Glomerular endothelial cell (primary cell): ENCODE data around the gene DOK5. TPM values are rescaled to one million over a fixed set of nuclear protein-coding genes. Genes with fewer than 3 reads are reported as not detected.

Experiments
- DNase-seq: peaks from one replicate; pipeline ENCODE4 v3.0.0-alpha.2; 2011; ENCODE audit warnings: low read depth, low spot score; ENCODE audit errors: extremely low read depth
- total RNA-seq: library from RNA; depleted of rRNA; stranded (reverse); fragments of >200 nt; gene quantifications from 2 replicates; pipeline ENCODE4 v1.2.3, GENCODE V29; 2015

Gene DOK5
- total RNA-seq, 1 donor from 2014 or later: 1.5 TPM

GRCh38 chr20:54510541-54511129 lies 35.2 kb downstream of the DOK5 start:
- DNase-seq: no peak

GRCh38 chr20:54512694-54513093 lies 37.3 kb downstream of the DOK5 start:
- DNase-seq: no peak

DNA sequence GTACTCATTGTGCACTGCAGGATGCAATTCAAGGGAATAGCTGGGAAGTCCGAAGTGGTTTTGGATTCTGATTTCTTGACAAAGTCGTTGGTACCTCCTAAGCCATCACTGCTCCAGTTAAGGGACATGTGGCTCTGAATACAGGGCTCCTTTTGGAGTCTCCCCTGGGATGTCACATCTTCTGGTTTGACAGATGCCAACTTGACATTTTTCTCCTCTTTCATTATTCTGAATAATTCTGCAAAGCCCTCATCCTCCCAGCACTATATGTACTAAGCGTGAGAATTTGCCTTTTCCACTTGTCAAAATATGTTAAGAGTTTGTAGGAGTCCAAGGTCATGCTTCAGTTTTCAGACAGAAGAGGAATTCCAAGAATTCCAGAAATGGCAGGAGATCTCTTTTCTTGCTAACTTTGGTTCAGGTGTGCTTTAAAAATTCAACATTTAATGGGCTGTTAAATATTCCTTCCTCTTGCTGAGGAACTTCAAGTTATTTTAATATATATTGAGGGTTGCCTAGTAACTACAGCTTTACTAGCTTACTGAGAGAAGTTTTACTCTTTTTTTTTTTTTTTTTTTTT lies 38.7 kb downstream of the DOK5 start:
- DNase-seq: no peak

DNA sequence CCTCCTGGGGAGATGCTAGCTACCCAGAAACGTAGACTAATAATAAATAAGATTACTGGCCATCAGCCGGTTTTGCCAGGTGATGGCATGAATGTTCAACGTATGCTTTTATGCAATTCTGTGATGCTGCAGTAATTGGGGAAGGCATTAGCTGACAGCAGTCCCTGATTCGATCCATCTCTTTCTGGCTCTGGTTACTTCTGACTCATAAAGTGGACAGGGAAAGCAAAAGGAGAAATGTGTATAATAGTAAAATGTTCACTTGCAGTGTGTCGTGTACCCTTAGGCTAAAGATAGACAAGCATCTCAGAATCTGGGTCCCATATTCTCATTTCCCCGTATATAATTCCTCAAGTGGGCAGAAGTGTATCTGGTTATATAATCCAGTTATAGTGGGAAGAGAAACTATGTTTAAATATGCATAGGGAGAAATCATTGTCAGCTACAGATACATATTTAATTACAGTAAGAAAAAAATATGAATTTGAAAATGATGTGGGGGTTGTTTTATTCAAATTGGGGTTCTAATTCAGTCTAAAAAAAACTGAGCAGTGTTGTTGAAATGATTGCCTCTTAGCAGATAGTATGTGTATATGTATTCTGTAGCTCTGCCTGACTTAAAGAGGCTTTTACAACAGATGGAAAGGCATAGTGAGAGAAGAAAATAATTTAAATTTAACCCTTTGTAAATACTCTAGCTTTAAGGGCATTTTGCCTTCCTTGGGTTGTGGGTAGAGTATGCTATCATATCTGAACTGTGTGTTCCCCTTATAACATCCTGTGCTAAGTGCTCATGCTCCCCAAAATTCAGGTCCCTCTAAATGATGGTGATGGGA lies 40.6 kb downstream of the DOK5 start:
- DNase-seq: no peak

GRCh38 chr20:54517241-54517975 lies 42.0 kb downstream of the DOK5 start:
- DNase-seq: no peak

DNA sequence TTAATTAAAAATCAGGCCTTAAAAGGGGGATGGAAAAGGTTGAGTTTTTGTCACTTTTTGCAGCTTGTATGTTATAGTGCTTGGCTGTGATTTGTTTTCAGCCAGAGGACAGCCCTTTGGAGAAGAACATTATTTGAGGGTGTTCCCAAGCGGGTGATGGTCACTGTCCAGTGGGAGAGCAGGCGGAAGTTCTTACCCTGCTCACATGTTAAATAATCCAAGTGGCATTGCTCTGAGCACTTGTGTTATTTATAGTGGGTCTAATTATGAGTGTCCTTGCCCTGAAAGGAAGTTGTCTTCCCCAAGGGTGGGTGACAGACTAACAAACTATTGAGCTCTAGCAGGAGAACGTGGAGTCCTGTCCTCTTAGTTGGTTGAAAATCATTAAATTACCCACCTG lies 49.5 kb downstream of the DOK5 start:
- DNase-seq: no peak

GRCh38 chr20:54525916-54526590 lies 50.7 kb downstream of the DOK5 start:
- DNase-seq: no peak

DNA sequence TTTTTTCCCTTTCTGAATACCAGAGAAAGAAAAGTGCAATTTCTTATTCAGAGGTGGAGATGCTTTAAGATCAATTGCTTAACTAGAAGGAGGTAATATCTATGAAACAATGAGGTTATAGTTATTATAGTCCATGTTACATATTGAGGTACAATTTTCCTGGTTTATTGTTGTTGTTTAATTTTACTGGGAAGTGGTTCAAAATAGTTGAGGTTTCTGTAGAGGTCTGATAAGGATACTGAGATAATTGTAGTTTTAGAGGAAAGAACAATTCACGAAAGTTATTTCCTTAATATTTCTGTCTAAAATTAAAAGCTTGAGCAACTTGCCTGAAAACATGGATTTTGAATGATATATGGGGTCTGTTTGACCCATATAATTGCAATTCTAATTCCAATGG lies 51.4 kb downstream of the DOK5 start:
- DNase-seq: no peak

GRCh38 chr20:54532573-54532972 lies 57.2 kb downstream of the DOK5 start:
- no peak for DNase-seq

GRCh38 chr20:54534101-54534500 lies 58.7 kb downstream of the DOK5 start:
- no peak for DNase-seq

DNA sequence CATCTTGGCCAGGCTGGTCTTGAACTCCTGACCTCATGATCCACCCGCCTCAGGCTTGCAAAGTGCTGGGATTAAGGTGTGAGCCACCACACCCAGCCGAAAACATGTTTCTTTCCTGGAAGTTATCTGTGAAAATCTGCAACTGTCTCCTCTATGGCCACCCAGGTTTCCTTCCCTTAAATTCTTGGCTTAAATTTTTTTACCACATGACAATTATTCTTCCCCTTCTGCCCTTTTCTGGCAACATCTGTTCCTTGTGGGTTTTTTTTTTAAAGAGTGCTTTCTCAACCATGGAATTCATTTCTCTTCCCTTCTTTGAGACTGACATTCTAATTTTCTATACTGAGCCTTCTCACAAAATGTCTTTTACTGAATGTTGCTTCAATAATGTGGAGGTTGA lies 59.6 kb downstream of the DOK5 start:
- no peak for DNase-seq

DNA sequence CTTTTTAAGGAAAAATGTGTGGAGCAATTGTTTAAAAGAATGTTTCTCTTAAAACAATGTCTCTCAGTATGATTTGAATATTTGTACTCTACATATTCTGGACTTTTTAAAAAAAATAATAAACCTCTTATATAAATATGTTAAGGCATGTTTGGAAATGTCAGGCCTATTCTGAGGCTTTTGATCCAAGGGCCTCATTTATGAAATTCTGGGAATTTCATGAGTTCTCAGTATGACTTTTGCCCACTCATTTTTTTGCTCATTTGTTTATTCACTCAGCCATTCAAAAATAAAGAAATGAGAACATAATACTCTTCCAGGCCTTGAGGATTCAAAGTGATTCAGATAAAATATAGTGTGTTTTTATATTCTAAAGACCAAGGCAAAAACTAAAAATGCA lies 60.4 kb downstream of the DOK5 start:
- DNase-seq: no peak

DNA sequence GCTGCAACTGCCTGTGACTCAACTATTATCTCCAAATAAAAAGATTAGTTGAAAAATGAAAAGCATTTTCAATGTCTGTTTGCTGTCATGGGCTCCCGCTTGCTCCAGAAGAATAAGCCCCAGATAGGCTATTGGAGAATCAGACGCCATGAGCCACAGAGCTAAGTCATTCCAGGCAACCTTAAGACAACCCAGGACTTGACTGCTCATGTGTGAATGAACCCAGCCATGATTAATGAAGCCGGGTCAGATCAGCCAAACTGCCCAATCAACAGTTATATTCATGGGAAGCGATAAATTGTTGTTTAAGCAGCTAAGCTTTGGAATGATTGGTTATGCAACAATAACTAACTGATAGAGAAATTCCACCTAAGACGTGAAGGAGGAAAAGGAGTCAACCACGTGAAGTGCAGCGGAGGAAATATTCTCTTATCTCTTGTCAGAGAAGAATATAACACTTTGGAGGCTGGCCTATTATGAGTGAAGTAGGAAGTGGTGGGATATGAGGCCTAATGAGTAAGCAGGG lies 64.2 kb downstream of the DOK5 start:
- DNase-seq: no peak

DNA sequence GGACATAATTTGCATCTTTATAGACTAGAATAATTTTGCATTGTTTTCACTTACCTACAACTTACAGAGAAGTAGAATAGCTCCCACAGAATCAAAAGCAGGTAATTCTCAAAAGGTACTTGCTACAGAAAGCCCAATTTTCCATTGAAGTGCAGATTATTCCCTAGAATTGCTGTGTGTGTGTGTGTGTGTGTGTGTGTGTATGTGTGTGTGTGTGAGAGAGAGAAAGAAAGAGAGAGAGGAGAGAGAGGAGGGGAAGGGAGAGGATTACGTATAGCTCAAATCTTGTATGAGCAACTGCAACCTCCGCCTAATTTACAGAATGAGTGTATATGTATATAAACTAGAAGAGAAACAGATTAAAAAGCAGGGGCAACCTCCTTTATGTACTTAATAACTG lies 68.0 kb downstream of the DOK5 start:
- DNase-seq: no peak

DNA sequence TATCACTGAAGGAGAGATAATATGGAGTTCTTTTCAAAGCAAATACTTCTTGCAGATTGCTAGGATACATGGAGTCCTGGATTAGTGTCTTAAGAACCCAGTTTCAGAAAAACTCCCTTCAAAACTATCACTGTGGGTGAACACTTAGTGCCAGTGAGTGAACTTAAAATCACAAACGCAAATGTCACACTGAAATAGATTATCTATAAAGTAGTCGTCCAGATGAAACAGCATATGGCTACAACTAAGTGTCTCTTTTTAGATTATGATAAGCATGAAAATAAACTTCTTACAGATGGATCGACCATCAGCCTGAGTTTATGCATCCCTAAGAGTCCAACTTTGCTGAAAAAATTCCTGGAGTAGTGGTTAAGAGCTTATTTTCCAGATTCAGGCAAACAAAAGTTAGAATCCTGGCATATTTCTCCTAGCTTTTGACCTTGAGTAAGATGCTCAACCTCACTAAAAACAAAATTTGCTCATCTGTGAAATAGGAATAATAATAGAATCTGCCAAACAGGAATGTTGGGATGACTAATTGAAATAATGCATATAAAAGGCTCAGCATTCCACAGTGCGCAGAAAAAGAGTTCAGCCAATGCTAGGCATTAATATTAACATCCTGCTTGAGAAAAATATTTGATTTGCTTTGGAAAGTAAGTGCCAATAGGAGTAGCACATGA lies 70.4 kb downstream of the DOK5 start:
- no peak for DNase-seq

DNA sequence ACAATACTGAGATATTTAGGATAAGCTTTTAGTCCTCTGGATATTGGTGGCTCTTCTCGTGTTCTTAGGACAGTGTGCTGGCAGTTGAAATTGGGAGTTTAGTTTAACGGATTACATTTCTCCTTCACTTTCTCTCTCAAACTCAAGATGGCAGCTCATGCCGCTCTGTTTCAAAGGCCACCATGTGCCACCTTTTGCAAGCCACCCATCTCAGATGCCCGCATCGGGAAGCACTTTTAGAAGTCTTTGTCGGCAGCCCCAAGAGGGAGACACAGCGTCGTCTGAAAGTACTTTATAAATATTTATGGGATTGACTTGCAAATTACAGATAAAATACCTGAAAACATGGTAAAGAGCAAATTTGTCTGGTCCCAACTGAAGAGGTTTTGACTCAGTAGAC lies 73.5 kb downstream of the DOK5 start:
- DNase-seq: no peak

GRCh38 chr20:54549658-54550326 lies 74.4 kb downstream of the DOK5 start:
- no peak for DNase-seq

DNA sequence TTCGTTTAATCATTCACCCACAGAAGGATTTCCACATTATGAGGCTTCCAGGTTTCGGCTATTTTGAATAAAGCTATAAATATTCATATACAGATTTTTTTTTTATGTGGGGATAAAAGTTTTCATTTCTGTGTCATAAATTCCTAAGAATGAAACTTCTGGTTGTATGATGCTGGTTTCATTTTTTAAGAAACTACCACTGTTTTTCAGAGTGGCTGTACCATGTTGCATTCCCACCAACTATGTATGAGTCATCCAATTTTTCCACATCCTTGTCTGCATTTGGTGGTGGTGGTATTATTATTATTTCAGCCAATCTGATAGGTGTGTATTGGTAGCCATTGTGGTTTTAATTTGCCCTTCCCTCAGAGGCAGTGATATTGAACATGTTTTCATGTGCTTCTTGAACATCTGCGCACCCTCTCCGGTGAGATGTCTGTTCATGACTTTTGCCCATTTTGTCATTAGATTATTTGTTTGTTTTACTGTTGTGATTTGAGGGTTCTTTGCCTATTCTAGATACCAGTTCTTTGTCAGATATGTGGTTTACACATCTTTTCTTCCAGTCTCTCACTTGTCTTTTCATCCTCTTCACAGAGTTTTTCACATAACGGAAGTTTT lies 75.5 kb downstream of the DOK5 start:
- no peak for DNase-seq

DNA sequence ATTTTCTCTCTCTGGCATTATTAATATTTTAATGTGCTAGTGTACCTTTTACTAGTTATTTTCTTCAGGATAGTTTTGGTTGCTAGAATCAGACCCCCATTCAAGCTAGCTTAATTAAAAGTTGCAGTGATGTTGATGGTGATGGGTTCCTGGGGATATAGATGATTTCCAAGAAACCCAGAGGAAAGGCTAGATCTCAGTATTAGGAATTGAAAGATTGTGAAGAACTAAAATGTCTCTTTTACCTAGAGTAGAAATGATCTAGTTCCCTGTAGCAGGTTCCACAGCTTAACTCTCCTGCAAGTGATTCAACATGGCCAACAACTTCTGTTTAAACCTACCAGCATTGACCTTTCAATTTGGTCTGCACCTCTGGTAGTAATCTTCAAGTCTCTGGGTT lies 78.6 kb downstream of the DOK5 start:
- DNase-seq: no peak
